HCT116 (cell line): ENCODE data around the gene ARHGEF38. TPM values are rescaled to one million over a fixed set of nuclear protein-coding genes. Genes with fewer than 3 reads are reported as not detected.

ENCODE experiments used
- ATAC-seq: fragments of 200-7000 bp; cut with Tn5 transposase; 2 replicates; pipeline ENCODE4 v1.9.1; 2020; ENCODE audit warnings: mild to moderate bottlenecking, moderate library complexity
- BruUV-seq: library from RNA; stranded (reverse); fragments of 400-500 nt; replicated peaks from 2 replicates; lab custom pipeline; 2021; lab: Mats Ljungman, UMichigan
- CTCF ChIA-PET: fragments of 300-600 bp; sonication (Branson Sonifier 250); formaldehyde crosslinking; loops from one replicate; lab custom pipeline; 2021; ENCODE audit warnings: antibody characterized with exemption; lab: Charles Lee
- POLR2A ChIA-PET: fragments of 300-600, 350-600 bp; sonication (Branson Sonifier 250); formaldehyde crosslinking; loops from one replicate; lab custom pipeline; 2021; ENCODE audit warnings: antibody characterized with exemption; lab: Charles Lee
- RAD21 ChIA-PET, 2 experiments: fragments of 300-600 bp; sonication (Branson Sonifier 250); formaldehyde crosslinking; loops; one replicate each; lab custom pipeline; 2023; ENCODE audit warnings: low total read pairs in 2 of 2; ENCODE audit not compliant: uncharacterized antibody in 2 of 2, unreplicated experiment in 2 of 2, low non-redundant PET in 1 of 2; lab: Charles Lee
- DNase-seq: peaks from one replicate; pipeline ENCODE4 v3.0.0-alpha.2; 2010; ENCODE audit warnings: low read depth, low spot score
- H2AFZ ChIP-seq: fragments of 200-600 bp; shearing (Covaris generic), sonication (generic); 2 replicates; pipeline ENCODE4 v1.6.1; 2017; ENCODE audit warnings: low read depth, mixed run types, mixed read lengths, antibody characterized with exemption, low read length; ENCODE audit not compliant: poor library complexity, severe bottlenecking
- H3K27ac ChIP-seq: 2 replicates; pipeline ENCODE4 v1.5.1; 2012; ENCODE audit warnings: low read depth, low read length
- H3K27me3 ChIP-seq: fragments of 200-600 bp; sonication (generic); 2 replicates; pipeline ENCODE4 v1.6.1; 2016; ENCODE audit warnings: mixed run types, low read length, mixed read lengths; ENCODE audit not compliant: insufficient read depth
- H3K36me3 ChIP-seq, 2 experiments: fragments of 200-500 bp in 1 of 2; fragments of 200-600 bp in 1 of 2; sonication (Bioruptor generic) in 1 of 2; sonication (generic) in 1 of 2; 2 replicates each; pipeline versions ENCODE4 v1.5.1 to v1.6.1; 2014 to 2016; ENCODE audit warnings: low read length in 2 of 2, inconsistent platforms in 1 of 2, mixed read lengths in 1 of 2, mixed run types in 1 of 2; ENCODE audit not compliant: insufficient read depth in 2 of 2, control insufficient read depth in 1 of 2
- H3K4me1 ChIP-seq, 2 experiments: fragments of 200-600 bp in 1 of 2; sonication (generic) in 1 of 2; 2 replicates each; pipeline versions ENCODE4 v1.5.1 to v1.6.1; 2012 to 2017; ENCODE audit warnings: low read length in 2 of 2, inconsistent platforms in 1 of 2, mild to moderate bottlenecking in 1 of 2, mixed read lengths in 1 of 2, mixed run types in 1 of 2, moderate library complexity in 1 of 2; ENCODE audit not compliant: insufficient read depth in 2 of 2, control insufficient read depth in 1 of 2
- H3K4me2 ChIP-seq: fragments of 200-600 bp; sonication (generic); 2 replicates; pipeline ENCODE4 v1.6.1; 2017; ENCODE audit warnings: mixed run types, low read length, mixed read lengths
- H3K4me3 ChIP-seq, 2 experiments: fragments of 200-600 bp in 1 of 2; sonication (generic) in 1 of 2; replicated peaks in 1 of 2; 2 replicates each; pipeline ENCODE4 v1.5.1; 2011 to 2016; ENCODE audit warnings: low read length in 2 of 2, control low read depth in 1 of 2, low read depth in 1 of 2, mild to moderate bottlenecking in 1 of 2, mixed read lengths in 1 of 2, mixed run types in 1 of 2
- H3K79me2 ChIP-seq: fragments of 200-600 bp; sonication (generic); 2 replicates; pipeline ENCODE4 v1.6.1; 2017; ENCODE audit warnings: mild to moderate bottlenecking, mixed run types, low read length, moderate library complexity, mixed read lengths; ENCODE audit not compliant: insufficient read depth
- H3K9ac ChIP-seq: fragments of 200-600 bp; sonication (generic); 2 replicates; pipeline ENCODE4 v1.6.1; 2016; ENCODE audit warnings: low read length, mixed read lengths
- H3K9me2 ChIP-seq: fragments of 200-600 bp; sonication (generic), shearing (Covaris generic); 2 replicates; pipeline ENCODE4 v1.6.1; 2017; ENCODE audit warnings: mixed run types, mild to moderate bottlenecking, moderate library complexity; ENCODE audit not compliant: insufficient read depth
- H3K9me3 ChIP-seq, 2 experiments: fragments of 200-500 bp in 1 of 2; fragments of 200-600 bp in 1 of 2; sonication (Bioruptor generic) in 1 of 2; sonication (generic) in 1 of 2; 2 replicates each; pipeline ENCODE4 v1.6.1; 2014 to 2017; ENCODE audit warnings: low read length in 2 of 2, mixed read lengths in 2 of 2, inconsistent platforms in 1 of 2, low read depth in 1 of 2, mild to moderate bottlenecking in 1 of 2, mixed run types in 1 of 2, moderate library complexity in 1 of 2; ENCODE audit not compliant: control insufficient read depth in 1 of 2, insufficient read depth in 1 of 2
- H4K20me1 ChIP-seq: fragments of 200-600 bp; sonication (generic), shearing (Covaris generic); 2 replicates; pipeline ENCODE4 v1.6.1; 2017; ENCODE audit warnings: mixed run types, mild to moderate bottlenecking, moderate library complexity; ENCODE audit not compliant: insufficient read depth
- CBX3 ChIP-seq: IDR thresholded peaks from 2 replicates; pipeline ENCODE4 v1.6.1; 2012; ENCODE audit warnings: low read depth
- CTCF ChIP-seq, 3 experiments: fragments of 200-600 bp in 1 of 3; sonication (generic) in 1 of 3; IDR thresholded peaks in 2 of 3; conservative IDR thresholded peaks in 1 of 3; 2 replicates each; pipeline ENCODE4 v1.5.1; 2012 to 2017; ENCODE audit warnings: low read depth in 2 of 3, low read length in 2 of 3, antibody characterized with exemption in 1 of 3, borderline replicate concordance in 1 of 3, control low read depth in 1 of 3, mild to moderate bottlenecking in 1 of 3, mixed read lengths in 1 of 3, mixed run types in 1 of 3, moderate library complexity in 1 of 3; ENCODE audit not compliant: insufficient read depth in 1 of 3
- EGR1 ChIP-seq: IDR thresholded peaks from 2 replicates; pipeline ENCODE4 v1.6.1; 2012; ENCODE audit warnings: low read depth
- EZH2 ChIP-seq: fragments of 200-600 bp; sonication (generic); IDR thresholded peaks from 2 replicates; pipeline ENCODE4 v1.6.1; 2017; ENCODE audit warnings: antibody characterized with exemption, mixed run types
- EZH2phosphoT487 ChIP-seq: fragments of 200-600 bp; IDR thresholded peaks from 2 replicates; pipeline ENCODE4 v1.6.1; 2018; ENCODE audit warnings: antibody characterized with exemption, borderline replicate concordance
- FOSL1 ChIP-seq: IDR thresholded peaks from 2 replicates; pipeline ENCODE4 v1.6.1; 2012; ENCODE audit warnings: low read depth
- POLR2A ChIP-seq: IDR thresholded peaks from 2 replicates; pipeline ENCODE4 v1.7.0; 2011; ENCODE audit warnings: borderline replicate concordance; ENCODE audit not compliant: insufficient read depth, insufficient read length; ENCODE audit errors: extremely low read depth
- RAD21 ChIP-seq: IDR thresholded peaks from 2 replicates; pipeline ENCODE4 v1.6.1; 2012; ENCODE audit warnings: low read depth, mild to moderate bottlenecking
- REST ChIP-seq: IDR thresholded peaks from 2 replicates; pipeline ENCODE4 v1.6.1; 2012; ENCODE audit warnings: low read depth
- YY1 ChIP-seq: IDR thresholded peaks from 2 replicates; pipeline ENCODE4 v1.6.1; 2011; ENCODE audit warnings: low read length, low read depth, moderate library complexity, mild to moderate bottlenecking; ENCODE audit not compliant: insufficient replicate concordance; ENCODE audit errors: extremely low read depth
- ZBTB33 ChIP-seq: IDR thresholded peaks from 2 replicates; pipeline ENCODE4 v1.6.1; 2011; ENCODE audit warnings: mild to moderate bottlenecking, low read length, moderate library complexity; ENCODE audit not compliant: insufficient replicate concordance; ENCODE audit errors: extremely low read depth
- ZFX ChIP-seq: fragments of 450-650 bp; IDR thresholded peaks from 2 replicates; pipeline ENCODE4 v1.6.1; 2017
- intact Hi-C: fragments of 100-400 bp; cut with micrococcal nuclease; formaldehyde crosslinking; loops from 2 replicates; pipeline ENCODE4 v1.10.0; 2022
- total RNA-seq: library from RNA; stranded (reverse); gene quantifications from one replicate; pipeline ENCODE4 v1.2.1, GENCODE V29; 2021; ENCODE audit not compliant: unreplicated experiment

Gene ARHGEF38
- total RNA-seq, 1 experiment from 2014 or later: not detected

GRCh38 chr4:105588252-105588651 is 35.8 kb downstream of the ARHGEF38 start:
- ChIA-PET RAD21 (no interaction called here), POLR2A (no interaction called here), CTCF (no interaction called here)
- intact Hi-C loops: no loop called here
- Histone ChIP-seq H3K27ac (no peak overlapping the region), H3K4me2 (no peak overlapping the region), H4K20me1 (no peaks in the 10 kb centered on the region), H2AFZ (no peak overlapping the region), H3K9ac (no peak overlapping the region), H3K9me3 (no peaks in the 10 kb centered on the region), H3K4me3 (no peak overlapping the region), H3K36me3 (no peaks in the 10 kb centered on the region), H3K27me3 (no peaks in the 10 kb centered on the region), H3K79me2 (no peaks in the 10 kb centered on the region), H3K4me1 (no peaks in the 10 kb centered on the region), H3K9me2 (no peaks in the 10 kb centered on the region)
- no peak for TF ChIP-seq CBX3
- TF ChIP-seq EGR1: no peak
- no peak for TF ChIP-seq EZH2phosphoT487
- no peak for TF ChIP-seq YY1
- no peak for TF ChIP-seq RAD21
- TF ChIP-seq REST: no peak
- no peak for TF ChIP-seq POLR2A
- no peak for TF ChIP-seq CTCF (IDR thresholded peaks at IDR 0.05 in 2 of 3, conservative IDR thresholded peaks at IDR 0.05 in 1 of 3; ENCODE audit: borderline replicate concordance in 1 of 3, insufficient read depth in 1 of 3, low read depth in 2 of 3, low read length in 2 of 3)
- no peak for TF ChIP-seq ZFX
- no peak for TF ChIP-seq ZBTB33
- TF ChIP-seq EZH2: no peak
- TF ChIP-seq FOSL1: no peak
- DNase-seq (no peak), ATAC-seq (no peak)
- BruUV-seq: no TSS peak
